H1 (cell line): ENCODE data around the gene YAP1. TPM values are rescaled to one million over a fixed set of nuclear protein-coding genes. Genes with fewer than 3 reads are reported as not detected.

ENCODE experiments used
- SP2 ChIP-seq: IDR thresholded peaks from 2 replicates; pipeline ENCODE4 v1.6.1; 2012; ENCODE audit warnings: mild to moderate bottlenecking, low read length, inconsistent platforms
- polyA plus RNA-seq, 7 experiments: library from polyadenylated mRNA; depleted of rRNA in 3 of 7; stranded (reverse) in 5 of 7; unstranded in 2 of 7; fragments of >200 nt in 5 of 7; fragments of 200-250 nt in 2 of 7; gene quantifications; 1 replicate in 5 of 7; 2 replicates in 1 of 7; 4 replicates in 1 of 7; pipeline versions ENCODE4 v1.2.1 to v1.2.3, GENCODE V29; 2011 to 2013; ENCODE audit warnings: missing spikeins in 2 of 7, mixed read lengths in 2 of 7
- total RNA-seq: library from RNA; stranded (reverse); fragmentation: NEBNext Ultra II Directional; extraction: Animal tissue kit (Norgen Biotek cat#: 25700); gene quantifications from 2 replicates; pipeline ENCODE4 v1.2.1, GENCODE V29; 2021

Gene YAP1
- total and polyA plus RNA-seq, 2 of the 8 experiments (the other 6 are each of a cell fraction or from before 2014, with no cell fraction given): 62.0 to 108 TPM

GRCh38 chr11:102184269-102184987 is 74.2 kb downstream of the YAP1 start (continued):
- no peak for TF ChIP-seq SP2
